ENCODE data around the gene ANHX.

DNA sequence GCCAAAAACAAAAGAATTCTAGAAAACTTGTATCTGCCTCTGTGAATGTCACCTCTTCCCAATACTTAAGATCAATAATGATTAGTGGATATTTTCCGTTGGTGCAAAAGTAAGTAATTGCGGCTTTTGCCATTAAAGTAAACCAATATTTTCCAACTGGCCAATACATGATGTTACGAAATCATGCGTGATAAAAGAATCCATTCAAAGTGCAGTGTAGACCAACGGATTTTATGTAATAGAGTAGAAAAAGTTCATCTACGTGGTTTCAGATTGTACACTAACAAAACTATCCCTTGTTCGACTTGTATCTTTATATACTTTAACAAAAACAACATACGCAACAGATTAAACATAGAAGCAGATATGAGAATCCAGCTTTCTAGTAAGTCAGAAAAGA lies 55.0 kb downstream of the ANHX start:
- TF ChIP-seq, protein P1, sequence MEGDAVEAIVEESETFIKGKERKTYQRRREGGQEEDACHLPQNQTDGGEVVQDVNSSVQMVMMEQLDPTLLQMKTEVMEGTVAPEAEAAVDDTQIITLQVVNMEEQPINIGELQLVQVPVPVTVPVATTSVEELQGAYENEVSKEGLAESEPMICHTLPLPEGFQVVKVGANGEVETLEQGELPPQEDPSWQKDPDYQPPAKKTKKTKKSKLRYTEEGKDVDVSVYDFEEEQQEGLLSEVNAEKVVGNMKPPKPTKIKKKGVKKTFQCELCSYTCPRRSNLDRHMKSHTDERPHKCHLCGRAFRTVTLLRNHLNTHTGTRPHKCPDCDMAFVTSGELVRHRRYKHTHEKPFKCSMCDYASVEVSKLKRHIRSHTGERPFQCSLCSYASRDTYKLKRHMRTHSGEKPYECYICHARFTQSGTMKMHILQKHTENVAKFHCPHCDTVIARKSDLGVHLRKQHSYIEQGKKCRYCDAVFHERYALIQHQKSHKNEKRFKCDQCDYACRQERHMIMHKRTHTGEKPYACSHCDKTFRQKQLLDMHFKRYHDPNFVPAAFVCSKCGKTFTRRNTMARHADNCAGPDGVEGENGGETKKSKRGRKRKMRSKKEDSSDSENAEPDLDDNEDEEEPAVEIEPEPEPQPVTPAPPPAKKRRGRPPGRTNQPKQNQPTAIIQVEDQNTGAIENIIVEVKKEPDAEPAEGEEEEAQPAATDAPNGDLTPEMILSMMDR (IDR thresholded peaks at IDR 0.05), result no peak
- TF ChIP-seq, protein P2, sequence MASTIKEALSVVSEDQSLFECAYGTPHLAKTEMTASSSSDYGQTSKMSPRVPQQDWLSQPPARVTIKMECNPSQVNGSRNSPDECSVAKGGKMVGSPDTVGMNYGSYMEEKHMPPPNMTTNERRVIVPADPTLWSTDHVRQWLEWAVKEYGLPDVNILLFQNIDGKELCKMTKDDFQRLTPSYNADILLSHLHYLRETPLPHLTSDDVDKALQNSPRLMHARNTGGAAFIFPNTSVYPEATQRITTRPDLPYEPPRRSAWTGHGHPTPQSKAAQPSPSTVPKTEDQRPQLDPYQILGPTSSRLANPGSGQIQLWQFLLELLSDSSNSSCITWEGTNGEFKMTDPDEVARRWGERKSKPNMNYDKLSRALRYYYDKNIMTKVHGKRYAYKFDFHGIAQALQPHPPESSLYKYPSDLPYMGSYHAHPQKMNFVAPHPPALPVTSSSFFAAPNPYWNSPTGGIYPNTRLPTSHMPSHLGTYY (CRISPR knock-in tag; IDR thresholded peaks at IDR 0.05), result no peak
- TF ChIP-seq, protein P3, sequence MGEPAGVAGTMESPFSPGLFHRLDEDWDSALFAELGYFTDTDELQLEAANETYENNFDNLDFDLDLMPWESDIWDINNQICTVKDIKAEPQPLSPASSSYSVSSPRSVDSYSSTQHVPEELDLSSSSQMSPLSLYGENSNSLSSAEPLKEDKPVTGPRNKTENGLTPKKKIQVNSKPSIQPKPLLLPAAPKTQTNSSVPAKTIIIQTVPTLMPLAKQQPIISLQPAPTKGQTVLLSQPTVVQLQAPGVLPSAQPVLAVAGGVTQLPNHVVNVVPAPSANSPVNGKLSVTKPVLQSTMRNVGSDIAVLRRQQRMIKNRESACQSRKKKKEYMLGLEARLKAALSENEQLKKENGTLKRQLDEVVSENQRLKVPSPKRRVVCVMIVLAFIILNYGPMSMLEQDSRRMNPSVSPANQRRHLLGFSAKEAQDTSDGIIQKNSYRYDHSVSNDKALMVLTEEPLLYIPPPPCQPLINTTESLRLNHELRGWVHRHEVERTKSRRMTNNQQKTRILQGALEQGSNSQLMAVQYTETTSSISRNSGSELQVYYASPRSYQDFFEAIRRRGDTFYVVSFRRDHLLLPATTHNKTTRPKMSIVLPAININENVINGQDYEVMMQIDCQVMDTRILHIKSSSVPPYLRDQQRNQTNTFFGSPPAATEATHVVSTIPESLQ (CRISPR knock-in tag; IDR thresholded peaks at IDR 0.05), result no peak
- TF ChIP-seq ZNF232 (CRISPR knock-in tag; IDR thresholded peaks at IDR 0.05), result no peak
- no peak for TF ChIP-seq ZBTB21 (CRISPR knock-in tag; IDR thresholded peaks at IDR 0.05; ENCODE audit: borderline replicate concordance)
- TF ChIP-seq, protein P4, sequence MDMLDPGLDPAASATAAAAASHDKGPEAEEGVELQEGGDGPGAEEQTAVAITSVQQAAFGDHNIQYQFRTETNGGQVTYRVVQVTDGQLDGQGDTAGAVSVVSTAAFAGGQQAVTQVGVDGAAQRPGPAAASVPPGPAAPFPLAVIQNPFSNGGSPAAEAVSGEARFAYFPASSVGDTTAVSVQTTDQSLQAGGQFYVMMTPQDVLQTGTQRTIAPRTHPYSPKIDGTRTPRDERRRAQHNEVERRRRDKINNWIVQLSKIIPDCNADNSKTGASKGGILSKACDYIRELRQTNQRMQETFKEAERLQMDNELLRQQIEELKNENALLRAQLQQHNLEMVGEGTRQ (CRISPR knock-in tag; IDR thresholded peaks at IDR 0.05), result no peak
- TF ChIP-seq, protein P5, sequence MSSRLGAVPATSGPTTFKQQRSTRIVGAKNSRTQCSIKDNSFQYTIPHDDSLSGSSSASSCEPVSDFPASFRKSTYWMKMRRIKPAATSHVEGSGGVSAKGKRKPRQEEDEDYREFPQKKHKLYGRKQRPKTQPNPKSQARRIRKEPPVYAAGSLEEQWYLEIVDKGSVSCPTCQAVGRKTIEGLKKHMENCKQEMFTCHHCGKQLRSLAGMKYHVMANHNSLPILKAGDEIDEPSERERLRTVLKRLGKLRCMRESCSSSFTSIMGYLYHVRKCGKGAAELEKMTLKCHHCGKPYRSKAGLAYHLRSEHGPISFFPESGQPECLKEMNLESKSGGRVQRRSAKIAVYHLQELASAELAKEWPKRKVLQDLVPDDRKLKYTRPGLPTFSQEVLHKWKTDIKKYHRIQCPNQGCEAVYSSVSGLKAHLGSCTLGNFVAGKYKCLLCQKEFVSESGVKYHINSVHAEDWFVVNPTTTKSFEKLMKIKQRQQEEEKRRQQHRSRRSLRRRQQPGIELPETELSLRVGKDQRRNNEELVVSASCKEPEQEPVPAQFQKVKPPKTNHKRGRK (CRISPR knock-in tag; IDR thresholded peaks at IDR 0.05; ENCODE audit: borderline replicate concordance), result no peak
- TF ChIP-seq GABPB1 (CRISPR knock-in tag; IDR thresholded peaks at IDR 0.05), result no peak
- TF ChIP-seq CREM (CRISPR knock-in tag; IDR thresholded peaks at IDR 0.05), result no peak
- TF ChIP-seq, protein P6, sequence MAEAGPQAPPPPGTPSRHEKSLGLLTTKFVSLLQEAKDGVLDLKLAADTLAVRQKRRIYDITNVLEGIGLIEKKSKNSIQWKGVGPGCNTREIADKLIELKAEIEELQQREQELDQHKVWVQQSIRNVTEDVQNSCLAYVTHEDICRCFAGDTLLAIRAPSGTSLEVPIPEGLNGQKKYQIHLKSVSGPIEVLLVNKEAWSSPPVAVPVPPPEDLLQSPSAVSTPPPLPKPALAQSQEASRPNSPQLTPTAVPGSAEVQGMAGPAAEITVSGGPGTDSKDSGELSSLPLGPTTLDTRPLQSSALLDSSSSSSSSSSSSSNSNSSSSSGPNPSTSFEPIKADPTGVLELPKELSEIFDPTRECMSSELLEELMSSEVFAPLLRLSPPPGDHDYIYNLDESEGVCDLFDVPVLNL (CRISPR knock-in tag; IDR thresholded peaks at IDR 0.05; ENCODE audit: borderline replicate concordance, low read depth), result no peak
- TF ChIP-seq, protein P7, sequence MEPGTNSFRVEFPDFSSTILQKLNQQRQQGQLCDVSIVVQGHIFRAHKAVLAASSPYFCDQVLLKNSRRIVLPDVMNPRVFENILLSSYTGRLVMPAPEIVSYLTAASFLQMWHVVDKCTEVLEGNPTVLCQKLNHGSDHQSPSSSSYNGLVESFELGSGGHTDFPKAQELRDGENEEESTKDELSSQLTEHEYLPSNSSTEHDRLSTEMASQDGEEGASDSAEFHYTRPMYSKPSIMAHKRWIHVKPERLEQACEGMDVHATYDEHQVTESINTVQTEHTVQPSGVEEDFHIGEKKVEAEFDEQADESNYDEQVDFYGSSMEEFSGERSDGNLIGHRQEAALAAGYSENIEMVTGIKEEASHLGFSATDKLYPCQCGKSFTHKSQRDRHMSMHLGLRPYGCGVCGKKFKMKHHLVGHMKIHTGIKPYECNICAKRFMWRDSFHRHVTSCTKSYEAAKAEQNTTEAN (CRISPR knock-in tag; IDR thresholded peaks at IDR 0.05), result no peak
- TF ChIP-seq, protein P8, sequence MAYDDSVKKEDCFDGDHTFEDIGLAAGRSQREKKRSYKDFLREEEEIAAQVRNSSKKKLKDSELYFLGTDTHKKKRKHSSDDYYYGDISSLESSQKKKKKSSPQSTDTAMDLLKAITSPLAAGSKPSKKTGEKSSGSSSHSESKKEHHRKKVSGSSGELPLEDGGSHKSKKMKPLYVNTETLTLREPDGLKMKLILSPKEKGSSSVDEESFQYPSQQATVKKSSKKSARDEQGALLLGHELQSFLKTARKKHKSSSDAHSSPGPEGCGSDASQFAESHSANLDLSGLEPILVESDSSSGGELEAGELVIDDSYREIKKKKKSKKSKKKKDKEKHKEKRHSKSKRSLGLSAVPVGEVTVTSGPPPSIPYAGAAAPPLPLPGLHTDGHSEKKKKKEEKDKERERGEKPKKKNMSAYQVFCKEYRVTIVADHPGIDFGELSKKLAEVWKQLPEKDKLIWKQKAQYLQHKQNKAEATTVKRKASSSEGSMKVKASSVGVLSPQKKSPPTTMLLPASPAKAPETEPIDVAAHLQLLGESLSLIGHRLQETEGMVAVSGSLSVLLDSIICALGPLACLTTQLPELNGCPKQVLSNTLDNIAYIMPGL (CRISPR knock-in tag; IDR thresholded peaks at IDR 0.05), result no peak
- TF ChIP-seq, protein P9, sequence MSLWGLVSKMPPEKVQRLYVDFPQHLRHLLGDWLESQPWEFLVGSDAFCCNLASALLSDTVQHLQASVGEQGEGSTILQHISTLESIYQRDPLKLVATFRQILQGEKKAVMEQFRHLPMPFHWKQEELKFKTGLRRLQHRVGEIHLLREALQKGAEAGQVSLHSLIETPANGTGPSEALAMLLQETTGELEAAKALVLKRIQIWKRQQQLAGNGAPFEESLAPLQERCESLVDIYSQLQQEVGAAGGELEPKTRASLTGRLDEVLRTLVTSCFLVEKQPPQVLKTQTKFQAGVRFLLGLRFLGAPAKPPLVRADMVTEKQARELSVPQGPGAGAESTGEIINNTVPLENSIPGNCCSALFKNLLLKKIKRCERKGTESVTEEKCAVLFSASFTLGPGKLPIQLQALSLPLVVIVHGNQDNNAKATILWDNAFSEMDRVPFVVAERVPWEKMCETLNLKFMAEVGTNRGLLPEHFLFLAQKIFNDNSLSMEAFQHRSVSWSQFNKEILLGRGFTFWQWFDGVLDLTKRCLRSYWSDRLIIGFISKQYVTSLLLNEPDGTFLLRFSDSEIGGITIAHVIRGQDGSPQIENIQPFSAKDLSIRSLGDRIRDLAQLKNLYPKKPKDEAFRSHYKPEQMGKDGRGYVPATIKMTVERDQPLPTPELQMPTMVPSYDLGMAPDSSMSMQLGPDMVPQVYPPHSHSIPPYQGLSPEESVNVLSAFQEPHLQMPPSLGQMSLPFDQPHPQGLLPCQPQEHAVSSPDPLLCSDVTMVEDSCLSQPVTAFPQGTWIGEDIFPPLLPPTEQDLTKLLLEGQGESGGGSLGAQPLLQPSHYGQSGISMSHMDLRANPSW (CRISPR knock-in tag; conservative IDR thresholded peaks at IDR 0.05; ENCODE audit: low read depth), result no peak

All from WTC11 (cell line).